Right ventricle myocardium inferior (tissue), 1 donor: Measurements from ENCODE around the gene SLC50A1. TPM values are rescaled to one million over a fixed set of nuclear protein-coding genes. Genes with fewer than 3 reads are reported as not detected.
A peak's percentile ranks its signal among the peaks of the same experiment; 100 is the strongest.
"Not testable (repeated sequence)": the region's sequence is repeated elsewhere in the genome, so short reads cannot be mapped to it uniquely, and the experiment has no call there.

Experiments
- ATAC-seq: fragments of 200-7000 bp; cut with Tn5 transposase; one replicate; pipeline ENCODE4 v1.9.1; 2020; ENCODE audit warnings: mild to moderate bottlenecking, moderate library complexity
- DNase-seq: peaks from one replicate; pipeline ENCODE4 v3.0.0; 2021; ENCODE audit errors: missing footprints
- intact Hi-C: fragments of 100-400 bp; cut with DNase I; formaldehyde crosslinking; loops from one replicate; pipeline ENCODE4 v1.11.0; 2022
- total RNA-seq: library from RNA; stranded (reverse); fragmentation: NEBNext Ultra II Directional; extraction: Animal tissue kit (Norgen Biotek cat#: 25700); gene quantifications from one replicate; pipeline ENCODE4 v1.2.1, GENCODE V29; 2021
- donor health status: DM: no; HTN: yes; CAD: no; lungs with severe emphysema.

SLC50A1 gene
- total RNA-seq, 1 donor from 2014 or later = 9.3 TPM

DNA sequence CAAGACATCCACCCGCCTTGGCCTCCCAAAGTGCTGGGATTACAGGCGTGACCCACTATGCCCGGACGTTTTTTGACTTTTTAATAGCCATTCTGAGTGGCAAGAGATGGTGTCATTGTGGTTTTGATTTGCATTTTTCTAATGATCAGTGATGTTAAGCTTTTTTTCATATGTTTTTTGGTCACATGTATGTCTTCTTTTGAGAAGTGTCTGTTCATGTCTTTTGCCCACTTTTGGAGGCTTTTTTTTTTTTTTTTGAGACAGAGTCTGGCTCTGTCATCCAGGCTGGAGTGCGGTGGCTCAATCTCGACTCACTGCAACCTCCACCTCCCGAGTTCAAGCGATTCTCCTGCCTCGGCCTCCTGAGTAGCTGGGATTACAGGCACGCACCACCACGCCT, 29.0 kb downstream of the SLC50A1 start:
- DNase-seq, intact Hi-C loops, ATAC-seq: not testable (repeated sequence)

DNA sequence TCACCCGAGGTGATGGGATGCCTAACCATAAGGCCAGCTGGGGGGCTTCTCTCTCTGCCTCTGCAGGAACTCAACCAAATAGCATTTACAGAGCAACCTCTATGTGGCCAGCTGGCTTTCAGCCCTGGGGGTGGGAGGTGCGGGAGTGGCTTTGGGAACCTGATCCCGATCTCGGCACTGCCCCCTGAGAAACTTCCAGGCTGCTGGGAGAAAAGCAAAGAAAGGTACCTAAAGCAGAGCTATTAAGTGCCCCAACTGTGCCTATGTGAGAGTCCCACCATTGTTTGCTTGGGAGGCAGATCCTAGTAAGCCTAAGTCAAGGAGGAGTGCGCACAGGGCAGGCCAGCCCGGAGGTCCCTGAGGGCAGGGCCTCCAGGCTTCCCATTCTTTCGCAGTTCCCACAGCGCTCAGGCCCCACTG, 30.4 kb downstream of the SLC50A1 start:
- no peak for ATAC-seq
- DNase-seq = no peak
- intact Hi-C loops = loop anchor here (2.0 kb wide), 2 partner anchors 29 to 37 kb away; no protein-coding TSS in a partner anchor

DNA sequence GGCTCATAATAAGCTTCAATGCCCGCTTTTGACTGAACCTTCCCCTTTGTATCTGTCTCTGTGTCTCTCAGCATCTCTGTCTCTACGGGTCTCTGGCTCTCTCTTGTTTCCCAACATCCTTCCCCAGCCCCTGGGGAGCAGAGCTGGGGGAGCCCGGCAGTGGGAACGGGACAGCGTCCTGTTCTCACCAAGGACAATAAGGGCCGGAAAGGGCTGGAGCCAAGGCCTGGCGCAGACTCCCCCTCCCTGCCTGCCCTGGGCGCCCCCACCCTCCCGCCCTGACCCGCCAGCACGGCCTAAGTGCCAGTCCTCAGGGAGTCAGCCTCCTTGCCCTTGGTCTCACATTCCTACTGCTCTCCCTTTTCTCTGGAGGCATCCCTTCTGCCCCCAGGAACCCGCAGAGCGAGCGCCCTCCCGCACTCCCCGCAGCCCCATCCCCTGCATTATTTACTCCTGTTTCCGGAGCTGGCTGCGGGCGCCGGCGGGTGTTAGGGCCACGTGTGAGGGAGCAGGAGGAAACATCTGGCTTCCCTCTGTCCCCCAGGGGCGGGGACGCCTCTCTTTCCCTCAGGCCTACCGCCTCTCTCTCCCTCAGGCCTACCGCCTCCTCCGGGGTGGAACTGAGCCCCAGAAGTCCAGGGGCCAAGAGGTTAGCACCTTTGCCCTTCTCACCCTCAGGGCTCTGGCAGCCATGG, 31.0 kb downstream of the SLC50A1 start:
- intact Hi-C loops = loop anchor here (2.0 kb wide), 2 partner anchors 30 to 38 kb away; no protein-coding TSS in a partner anchor

DNA sequence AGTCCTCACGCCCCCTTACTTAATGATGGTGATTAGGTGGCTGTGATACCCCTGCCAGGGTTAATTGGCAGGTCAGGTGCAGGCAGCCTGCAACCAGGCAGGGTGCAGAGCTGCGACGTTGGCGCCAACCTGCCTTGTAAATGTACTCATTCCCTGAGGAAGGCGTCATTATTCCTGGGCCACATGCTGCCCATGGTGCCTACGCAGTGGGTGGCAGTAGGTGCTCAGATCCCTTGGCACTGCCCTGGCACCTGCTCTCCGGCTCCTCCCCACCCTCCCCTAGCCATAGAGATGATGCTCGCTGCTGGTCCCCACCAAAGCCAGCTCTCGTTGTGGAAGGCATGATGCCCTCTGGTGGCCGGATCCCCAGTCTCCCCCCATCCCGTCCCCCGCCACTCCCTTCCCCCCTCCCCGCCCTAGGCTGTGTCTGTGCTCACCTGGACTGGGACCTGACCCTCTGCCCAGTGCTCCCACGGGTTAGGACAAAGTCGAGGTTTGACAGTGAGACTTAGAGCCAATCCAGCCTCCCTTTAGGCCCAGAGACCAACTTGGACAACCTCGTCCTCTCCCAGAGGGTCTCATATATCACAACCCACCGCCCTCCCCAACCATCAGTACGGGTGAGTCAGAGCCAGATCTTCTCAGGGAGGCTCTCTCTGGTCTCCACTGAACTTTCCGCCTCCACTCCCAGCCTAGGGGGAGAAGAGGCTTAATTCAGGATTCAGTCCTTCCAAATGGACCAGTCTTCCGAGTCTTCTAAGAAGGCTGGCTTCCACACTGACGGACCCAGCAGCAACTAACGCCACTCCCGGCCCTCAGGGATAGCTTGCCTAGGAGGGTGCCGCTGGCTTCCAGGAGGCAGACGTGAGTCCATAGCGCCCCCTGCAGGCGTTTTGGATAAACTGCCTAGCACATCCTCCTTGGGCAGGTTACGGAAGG, 31.8 kb downstream of the SLC50A1 start:
- intact Hi-C loops = loop anchor here (1.0 to 2.0 kb wide), 3 partner anchors 31 to 76 kb away; no protein-coding TSS in a partner anchor
- peak; percentile 82 for ATAC-seq
- DNase-seq = peak; percentile 93

More for the DNA sequence above, 31.0 kb downstream of the SLC50A1 start:
- DNase-seq (peak; percentile 79), ATAC-seq (peak; percentile 68)

DNA sequence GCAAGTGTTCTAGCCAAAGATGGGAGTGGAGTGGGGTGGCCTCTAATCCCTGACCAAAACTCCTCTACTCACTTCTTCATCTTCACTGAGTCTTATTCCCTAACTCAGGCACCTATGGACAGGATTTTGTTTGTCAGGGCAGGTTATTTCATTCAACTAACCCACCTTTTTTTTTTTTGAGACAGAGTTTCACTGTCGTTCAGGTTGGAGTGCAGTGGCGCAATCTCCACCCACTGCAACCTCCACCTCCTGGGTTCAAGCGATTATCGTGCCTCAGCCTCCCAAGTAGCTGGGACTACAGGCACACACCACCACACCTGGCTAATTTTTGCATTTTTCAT, 32.4 kb downstream of the SLC50A1 start:
- intact Hi-C loops = loop anchor here (1.0 kb wide), 1 partner anchor 77 kb away; no protein-coding TSS in a partner anchor
- not testable (repeated sequence) for ATAC-seq, DNase-seq

- intact Hi-C loops = loop anchor here (1.0 kb wide), 1 partner anchor 77 kb away; no protein-coding TSS in a partner anchor
- ATAC-seq = no peak
- DNase-seq = no peak
These were observed 33.0 kb downstream of the SLC50A1 start for GRCh38 chr1:155168456-155169210.

DNA sequence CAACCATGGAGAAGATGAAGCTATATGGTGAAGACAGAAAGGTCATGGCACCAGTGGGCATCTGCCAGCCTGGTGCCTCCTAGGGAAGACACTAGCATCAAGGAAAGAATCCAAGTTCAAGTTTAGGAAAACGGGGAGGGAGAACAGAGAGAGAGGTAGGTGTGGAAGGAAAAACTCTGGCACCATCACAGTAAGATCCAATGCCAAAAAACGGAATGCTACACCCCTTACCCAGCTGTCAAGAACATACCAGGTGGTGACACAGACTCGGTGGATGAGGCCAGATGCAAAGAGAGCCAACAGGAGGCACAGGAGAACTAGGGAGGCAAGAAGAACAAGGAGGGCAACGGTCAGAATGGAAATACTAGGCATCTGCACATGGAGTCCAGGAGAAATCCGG, 33.9 kb downstream of the SLC50A1 start:
- no peak for ATAC-seq
- intact Hi-C loops = no loop called here
- no peak for DNase-seq

DNA sequence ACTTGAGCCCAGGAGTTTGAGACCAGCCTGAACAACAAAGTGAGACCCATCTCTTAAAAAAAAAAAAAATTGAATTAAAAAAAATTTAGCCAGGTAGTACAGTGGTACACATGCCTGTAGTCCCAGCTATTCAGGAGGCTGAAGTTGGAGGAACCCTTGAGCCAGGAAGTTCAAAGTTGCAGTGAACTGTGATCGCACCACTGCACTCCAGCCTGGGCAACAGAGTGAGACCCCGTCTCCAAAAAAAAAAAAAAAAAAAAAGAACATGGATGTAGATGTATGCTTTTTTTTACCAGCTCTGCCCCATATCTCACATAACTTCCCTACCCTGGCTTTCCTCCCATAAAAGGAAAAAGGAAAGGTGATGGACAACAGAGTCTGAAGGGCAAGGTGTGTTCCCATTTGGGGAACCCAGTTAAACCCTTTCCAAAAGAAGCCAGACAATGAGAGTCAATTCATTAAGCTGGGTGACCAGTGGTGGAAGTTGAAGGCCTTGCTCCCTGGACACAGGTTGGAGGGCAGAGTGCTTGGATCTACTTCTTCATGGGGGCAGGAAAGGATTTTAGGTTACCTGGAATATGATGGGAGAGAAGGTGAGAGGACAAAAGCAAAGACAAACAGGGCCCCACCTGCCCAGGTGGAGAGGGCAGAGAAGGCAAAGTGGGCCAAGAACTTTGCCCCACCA, 34.6 kb downstream of the SLC50A1 start:
- intact Hi-C loops = no loop called here
- no peak for ATAC-seq
- DNase-seq = no peak

GRCh38 chr1:155170806-155171205, 35.2 kb downstream of the SLC50A1 start:
- intact Hi-C loops = no loop called here
- DNase-seq = no peak
- ATAC-seq = no peak

- DNase-seq (no peak), ATAC-seq (no peak)
- intact Hi-C loops = no loop called here
These were observed 36.4 kb downstream of the SLC50A1 start for GRCh38 chr1:155171836-155172731.

- intact Hi-C loops = no loop called here
- peak; percentile 98 for DNase-seq
These were observed 37.3 kb downstream of the SLC50A1 start, which contains the start of gene KRTCAP2 for GRCh38 chr1:155172732-155173477. Gene KRTCAP2 (minus strand): TSS chr1:155173304. CDS start chr1:155173224, 80 bp downstream.

DNA sequence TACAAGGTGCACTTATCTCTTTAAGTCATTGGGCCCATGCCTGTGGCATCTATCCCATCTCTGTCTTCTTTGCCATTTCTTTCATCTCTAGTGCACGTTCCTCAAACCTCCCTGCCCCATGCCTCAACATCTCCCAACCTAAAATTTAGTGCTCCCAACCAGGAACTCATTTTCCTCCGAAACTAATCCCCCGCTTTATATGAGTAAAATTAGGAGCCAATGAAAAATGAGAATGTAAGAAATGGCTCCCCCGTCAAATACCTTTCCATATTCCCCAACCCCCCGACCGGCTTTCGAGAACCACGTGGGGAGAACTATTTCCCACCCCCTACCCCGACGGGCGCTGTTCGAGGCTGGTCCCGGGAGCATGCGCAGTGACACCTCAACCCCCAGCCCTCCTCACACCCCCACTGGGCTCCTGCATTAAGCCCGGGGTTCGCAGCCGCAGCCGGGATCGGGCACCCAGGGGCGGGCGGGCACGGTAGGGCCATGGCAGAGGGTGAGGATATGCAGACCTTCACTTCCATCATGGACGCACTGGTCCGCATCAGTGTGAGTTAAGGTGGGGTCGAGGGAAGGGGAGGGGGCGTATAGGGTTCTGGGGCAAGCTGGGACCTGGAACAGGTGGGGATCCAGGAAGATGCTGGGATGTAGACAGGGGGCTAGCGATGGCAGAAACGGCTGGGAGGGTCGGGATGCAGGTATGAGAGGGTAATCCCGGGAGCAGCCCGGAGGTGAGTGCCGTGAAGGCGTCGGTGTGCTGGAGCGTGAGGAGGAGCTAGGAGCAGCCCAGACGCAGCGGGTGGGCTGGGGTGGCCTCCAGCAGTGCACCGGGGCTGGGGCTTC, 38.0 kb downstream of the SLC50A1 start, which contains the start of gene TRIM46:
Gene TRIM46 (plus strand): TSS at position 372 of the 846 bp plus-strand sequence. CDS start 118 bp downstream, at position 490.
- intact Hi-C loops = no loop called here
- DNase-seq (no peak), ATAC-seq (no peak)

More at GRCh38 chr1:155172732-155173477, 37.3 kb downstream of the SLC50A1 start, which contains the start of gene KRTCAP2:
- ATAC-seq = peak; percentile 86

DNA sequence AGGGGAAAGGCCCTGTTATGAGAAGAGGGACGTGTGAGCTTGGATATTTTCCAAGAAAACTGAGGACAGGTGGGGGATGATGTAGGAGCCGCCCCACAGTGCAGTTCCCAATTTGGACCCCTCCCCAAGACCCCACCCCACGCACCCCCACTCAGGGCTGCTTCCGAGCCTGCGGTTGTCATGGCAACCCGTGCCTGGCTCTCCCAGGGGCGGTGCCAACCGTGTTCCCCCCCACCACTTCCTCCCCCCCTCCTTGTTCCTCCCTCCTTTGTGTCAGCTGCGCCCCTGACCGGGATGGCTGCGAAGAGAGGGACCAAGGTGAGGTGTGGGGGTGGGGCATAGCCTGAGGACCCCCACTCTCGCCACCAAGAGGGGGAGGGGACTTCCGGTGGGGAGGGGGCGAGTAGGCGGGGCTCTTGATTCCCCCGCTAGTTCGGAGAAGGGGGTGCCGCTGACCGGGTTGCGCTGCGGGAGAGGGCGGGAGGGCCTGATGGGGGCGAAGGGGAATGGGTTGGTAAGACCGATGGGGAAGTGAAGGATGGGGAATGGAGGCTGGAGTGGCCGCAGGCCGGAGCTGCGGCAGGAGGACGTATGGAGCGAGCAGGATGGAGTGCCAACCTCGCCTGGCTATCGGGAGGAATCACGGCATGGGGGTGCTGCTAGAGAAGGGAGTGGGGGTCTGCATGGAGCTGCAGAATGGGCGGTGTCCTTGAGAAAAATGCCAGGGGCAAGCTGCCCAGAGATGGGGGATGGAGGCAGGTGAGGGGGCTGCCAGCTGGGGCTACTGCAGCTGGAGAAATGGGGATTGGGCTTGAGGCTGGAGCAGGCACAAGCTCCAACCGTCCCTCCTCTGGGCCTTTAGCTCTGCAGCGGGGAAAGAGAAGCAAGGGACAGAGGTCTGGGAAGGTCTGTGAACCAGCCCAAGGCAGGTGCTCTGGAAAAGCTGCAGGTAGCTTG, 39.0 kb downstream of the SLC50A1 start:
- intact Hi-C loops = no loop called here
- DNase-seq (no peak), ATAC-seq (no peak)

DNA sequence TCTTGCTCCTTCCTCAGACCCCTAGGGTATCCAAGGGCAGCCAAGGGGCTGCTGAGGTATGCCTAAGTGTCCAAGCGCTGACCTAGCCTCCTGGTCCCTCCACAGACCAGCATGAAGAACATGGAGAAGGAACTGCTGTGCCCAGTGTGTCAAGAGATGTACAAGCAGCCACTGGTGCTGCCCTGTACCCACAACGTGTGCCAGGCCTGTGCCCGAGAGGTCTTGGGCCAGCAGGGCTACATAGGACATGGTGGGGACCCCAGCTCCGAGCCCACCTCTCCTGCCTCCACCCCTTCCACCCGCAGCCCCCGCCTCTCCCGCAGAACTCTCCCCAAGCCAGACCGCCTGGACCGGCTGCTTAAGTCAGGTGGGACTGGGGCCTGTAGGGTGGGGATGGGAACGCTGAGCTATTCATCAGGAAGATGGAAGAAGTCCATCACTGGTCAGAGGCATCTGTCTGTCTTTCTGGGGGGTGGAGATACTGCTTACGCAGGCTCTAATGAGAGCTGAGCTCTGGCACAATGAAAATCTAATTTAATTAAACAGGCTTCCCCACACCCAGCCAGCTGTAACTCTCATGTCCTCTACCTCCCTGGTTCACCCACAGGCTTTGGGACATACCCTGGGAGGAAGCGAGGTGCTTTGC, 39.8 kb downstream of the SLC50A1 start:
- no peak for ATAC-seq
- no peak for DNase-seq
- intact Hi-C loops = no loop called here
